Uterus (tissue), 4 donors: ENCODE data around the gene SH3BP5. TPM values are rescaled to one million over a fixed set of nuclear protein-coding genes. Genes with fewer than 3 reads are reported as not detected.
"Not testable (repeated sequence)": the region's sequence is repeated elsewhere in the genome, so short reads cannot be mapped to it uniquely, and the experiment has no call there.

ENCODE experiments used
- DNase-seq, 2 donors: peaks; one replicate each; pipeline ENCODE4 v3.0.0-alpha.2; 2019 to 2020
- H3K27ac ChIP-seq, 2 donors: fragments of 200-600 bp; sonication (generic); 1 replicate in 1 of 2; 2 replicates in 1 of 2; pipeline ENCODE4 v1.5.1; 2016 to 2018
- H3K27me3 ChIP-seq, 2 donors: fragments of 200-600 bp; sonication (generic); one replicate each; pipeline ENCODE4 v1.5.1; 2018 to 2019; ENCODE audit warnings: control low read depth in 1 of 2
- H3K36me3 ChIP-seq, 2 donors: fragments of 200-600 bp; sonication (generic); one replicate each; pipeline ENCODE4 v1.5.1; 2019; ENCODE audit warnings: control low read depth in 1 of 2
- H3K4me1 ChIP-seq, 2 donors: fragments of 200-600 bp; sonication (generic); one replicate each; pipeline ENCODE4 v1.5.1; 2018 to 2019; ENCODE audit warnings: control low read depth in 1 of 2
- H3K4me3 ChIP-seq, 2 donors: fragments of 200-600 bp; sonication (generic); 1 replicate in 1 of 2; 2 replicates in 1 of 2; pipeline ENCODE4 v1.5.1; 2018 to 2019; ENCODE audit warnings: mild to moderate bottlenecking in 1 of 2
- H3K9me3 ChIP-seq, 2 donors: fragments of 200-600 bp; sonication (generic); one replicate each; pipeline ENCODE4 v1.5.1; 2019; ENCODE audit warnings: control low read depth in 1 of 2
- POLR2A ChIP-seq, 2 donors: fragments of 450-650 bp; IDR thresholded peaks; one replicate each; pipeline ENCODE4 v1.6.1; 2016; ENCODE audit warnings: antibody characterized with exemption in 2 of 2, mild to moderate bottlenecking in 1 of 2, moderate library complexity in 1 of 2
- intact Hi-C: fragments of 100-400 bp; cut with DNase I; formaldehyde crosslinking; loops from one replicate; pipeline ENCODE4 v1.15.1; 2023; ENCODE audit warnings: low total_unique reads
- total RNA-seq, 4 donors: library from RNA; depleted of rRNA in 3 of 4; stranded (reverse); fragments of >200 nt in 3 of 4; gene quantifications; one replicate each; pipeline versions ENCODE4 v1.1.0 to v1.2.4, GENCODE V29; 2014 to 2023
- TF ChIP-seq, protein P1 (sequence below), 4 experiments: fragments of 200-600 bp in 2 of 4; fragments of 450-650 bp in 2 of 4; sonication (generic) in 2 of 4; IDR thresholded peaks; one replicate each; pipeline ENCODE4 v1.5.1; 2016 to 2019; ENCODE audit warnings: antibody characterized with exemption in 4 of 4, mild to moderate bottlenecking in 2 of 4, moderate library complexity in 1 of 4
- donor health status: DM: yes; HTN: yes; CAD: no.

Gene SH3BP5
- total RNA-seq, 4 donors from 2014 or later, result 58.8 to 154 (median 75.5) TPM

- intact Hi-C loops, result no loop called here
- H3K36me3 ChIP-seq, result no peaks in the 10 kb centered on the region
These were observed 22.1 kb upstream of the SH3BP5 start for GRCh38 chr3:15354485-15354884.

GRCh38 chr3:15350141-15350540 lies 17.8 kb upstream of the SH3BP5 start:
- no peak overlapping the region for H3K4me3 ChIP-seq
- H3K27ac ChIP-seq, result no peak overlapping the region
- no peaks in the 10 kb centered on the region for H3K27me3 ChIP-seq
- DNase-seq, result no peak
- no peaks in the 10 kb centered on the region for H3K4me1 ChIP-seq
- TF ChIP-seq, protein P1, sequence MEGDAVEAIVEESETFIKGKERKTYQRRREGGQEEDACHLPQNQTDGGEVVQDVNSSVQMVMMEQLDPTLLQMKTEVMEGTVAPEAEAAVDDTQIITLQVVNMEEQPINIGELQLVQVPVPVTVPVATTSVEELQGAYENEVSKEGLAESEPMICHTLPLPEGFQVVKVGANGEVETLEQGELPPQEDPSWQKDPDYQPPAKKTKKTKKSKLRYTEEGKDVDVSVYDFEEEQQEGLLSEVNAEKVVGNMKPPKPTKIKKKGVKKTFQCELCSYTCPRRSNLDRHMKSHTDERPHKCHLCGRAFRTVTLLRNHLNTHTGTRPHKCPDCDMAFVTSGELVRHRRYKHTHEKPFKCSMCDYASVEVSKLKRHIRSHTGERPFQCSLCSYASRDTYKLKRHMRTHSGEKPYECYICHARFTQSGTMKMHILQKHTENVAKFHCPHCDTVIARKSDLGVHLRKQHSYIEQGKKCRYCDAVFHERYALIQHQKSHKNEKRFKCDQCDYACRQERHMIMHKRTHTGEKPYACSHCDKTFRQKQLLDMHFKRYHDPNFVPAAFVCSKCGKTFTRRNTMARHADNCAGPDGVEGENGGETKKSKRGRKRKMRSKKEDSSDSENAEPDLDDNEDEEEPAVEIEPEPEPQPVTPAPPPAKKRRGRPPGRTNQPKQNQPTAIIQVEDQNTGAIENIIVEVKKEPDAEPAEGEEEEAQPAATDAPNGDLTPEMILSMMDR (IDR thresholded peaks at IDR 0.05), result no peak
- no peak for TF ChIP-seq POLR2A (IDR thresholded peaks at IDR 0.05)
- no peaks in the 10 kb centered on the region for H3K36me3 ChIP-seq
- peaks cover 0 to 11% of the 10 kb centered on the region in 2 donors for H3K9me3 ChIP-seq
- intact Hi-C loops, result no loop called here

More at GRCh38 chr3:15354485-15354884, 22.1 kb upstream of the SH3BP5 start:
- H3K4me3 ChIP-seq, result no peak overlapping the region
- no peaks in the 10 kb centered on the region for H3K27me3 ChIP-seq
- H3K9me3 ChIP-seq, result peaks cover 0 to 11% of the 10 kb centered on the region in 2 donors
- no peak overlapping the region for H3K27ac ChIP-seq
- DNase-seq, result no peak
- H3K4me1 ChIP-seq, result no peaks in the 10 kb centered on the region
- TF ChIP-seq, protein P1 (IDR thresholded peaks at IDR 0.05), result no peak
- no peak for TF ChIP-seq POLR2A (IDR thresholded peaks at IDR 0.05)

DNA sequence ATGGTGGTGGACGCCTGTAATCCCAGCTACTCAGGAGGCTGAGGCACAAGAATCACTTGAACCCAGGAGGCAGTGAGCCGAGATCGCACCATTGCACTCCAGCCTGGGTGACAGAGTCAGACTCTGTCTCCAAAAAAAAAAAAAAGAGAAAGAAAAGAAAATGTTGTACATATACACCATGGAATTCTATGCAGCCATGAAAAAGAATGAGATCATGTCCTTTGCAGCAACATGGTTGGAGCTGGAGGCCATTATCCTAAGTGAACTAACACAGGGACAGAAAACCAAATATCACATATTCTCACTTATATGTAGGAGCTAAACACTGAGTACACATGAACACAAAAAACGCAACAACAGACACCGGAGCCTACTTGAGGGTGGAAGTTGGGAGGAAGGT lies 17.1 kb upstream of the SH3BP5 start:
- H3K27me3 ChIP-seq, H3K4me3 ChIP-seq, intact Hi-C loops, H3K27ac ChIP-seq, DNase-seq, H3K36me3 ChIP-seq, H3K4me1 ChIP-seq: not testable (repeated sequence)
- peaks cover 0 to 11% of the 10 kb centered on the region in 2 donors for H3K9me3 ChIP-seq

- Histone ChIP-seq H3K36me3 (no peaks in the 10 kb centered on the region), H3K27ac (no peak overlapping the region), H3K27me3 (no peaks in the 10 kb centered on the region), H3K9me3 (peaks cover 0 to 11% of the 10 kb centered on the region in 2 donors), H3K4me3 (no peak overlapping the region), H3K4me1 (no peaks in the 10 kb centered on the region)
- intact Hi-C loops, result no loop called here
- DNase-seq, result no peak
- TF ChIP-seq POLR2A (IDR thresholded peaks at IDR 0.05), result no peak
- TF ChIP-seq, protein P1 (IDR thresholded peaks at IDR 0.05), result no peak
These were observed 15.9 kb upstream of the SH3BP5 start for GRCh38 chr3:15348246-15348645.

DNA sequence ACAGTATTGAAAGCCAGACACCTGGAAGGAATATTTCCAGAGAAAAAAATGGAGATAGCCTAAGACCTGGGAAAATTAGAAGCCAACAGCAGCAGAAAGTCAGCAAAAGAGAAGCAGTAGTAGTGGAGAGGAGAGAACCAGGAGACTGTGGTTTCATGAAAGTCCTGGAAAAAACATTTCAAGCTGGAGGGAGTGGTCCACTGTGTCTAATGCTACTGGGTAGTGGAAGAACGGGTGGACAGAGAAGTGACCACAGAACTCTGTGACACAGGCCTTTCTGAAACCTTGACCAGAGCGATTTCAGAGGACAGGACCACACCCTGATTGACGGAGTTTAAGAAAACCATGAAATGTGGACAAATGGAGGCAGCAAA lies 15.3 kb upstream of the SH3BP5 start:
- no peak overlapping the region for H3K4me3 ChIP-seq
- DNase-seq, result no peak
- H3K27ac ChIP-seq, result no peak overlapping the region
- TF ChIP-seq POLR2A (IDR thresholded peaks at IDR 0.05), result no peak
- TF ChIP-seq, protein P1 (IDR thresholded peaks at IDR 0.05), result no peak
- H3K9me3 ChIP-seq, result peaks cover 0 to 11% of the 10 kb centered on the region in 2 donors
- no peaks in the 10 kb centered on the region for H3K27me3 ChIP-seq
- intact Hi-C loops, result no loop called here
- H3K4me1 ChIP-seq, result no peaks in the 10 kb centered on the region
- no peaks in the 10 kb centered on the region for H3K36me3 ChIP-seq
